HG03095 (cell line): ENCODE results near the gene STX18.

Source experiments
- ATAC-seq: cut with Tn5 transposase; IDR thresholded peaks from one replicate; pipeline ENCODE4 v1.9.1; 2021; ENCODE audit warnings: moderate library complexity; ENCODE audit not compliant: unreplicated experiment

Gene STX18

GRCh38 chr4:4406455-4407298 is 135.2 kb downstream of the STX18 start:
- ATAC-seq = no peak

- ATAC-seq = no peak
Observed at GRCh38 chr4:4405358-4405962, 136.4 kb downstream of the STX18 start.

- ATAC-seq = no peak
Observed at GRCh38 chr4:4402966-4403365, 138.9 kb downstream of the STX18 start.

GRCh38 chr4:4401036-4401435 is 140.8 kb downstream of the STX18 start:
- ATAC-seq = no peak

GRCh38 chr4:4398430-4398829 is 143.4 kb downstream of the STX18 start:
- ATAC-seq = no peak

GRCh38 chr4:4397441-4397819 is 144.4 kb downstream of the STX18 start:
- no peak for ATAC-seq

- ATAC-seq = no peak
Observed at GRCh38 chr4:4396628-4397440, 145.0 kb downstream of the STX18 start.

GRCh38 chr4:4395849-4396627 is 145.8 kb downstream of the STX18 start:
- ATAC-seq = no peak

- no peak for ATAC-seq
Observed at GRCh38 chr4:4395371-4395770, 146.5 kb downstream of the STX18 start.

GRCh38 chr4:4394644-4395043 is 147.2 kb downstream of the STX18 start:
- ATAC-seq = no peak

- no peak for ATAC-seq
Observed at GRCh38 chr4:4392501-4393183, 149.2 kb downstream of the STX18 start.

GRCh38 chr4:4391866-4392265 is 150.0 kb downstream of the STX18 start:
- no peak for ATAC-seq

- no peak for ATAC-seq
Observed at GRCh38 chr4:4390515-4391240, 151.2 kb downstream of the STX18 start.

GRCh38 chr4:4390046-4390445 is 151.8 kb downstream of the STX18 start:
- ATAC-seq = no peak

- ATAC-seq = no peak
Observed at GRCh38 chr4:4388836-4389575, 152.8 kb downstream of the STX18 start.

GRCh38 chr4:4388311-4388790 is 153.5 kb downstream of the STX18 start:
- no peak for ATAC-seq

- no peak for ATAC-seq
Observed at GRCh38 chr4:4387531-4388310, 154.1 kb downstream of the STX18 start.

- no peak for ATAC-seq
Observed at GRCh38 chr4:4386736-4387392, 155.0 kb downstream of the STX18 start, which contains the start of gene NSG1. NSG1 (plus strand) TSS chr4:4387102; CDS start chr4:4387630, 528 bp downstream.
